Measurements from ENCODE around the gene SGSM2.

The SGSM2 gene

DNA sequence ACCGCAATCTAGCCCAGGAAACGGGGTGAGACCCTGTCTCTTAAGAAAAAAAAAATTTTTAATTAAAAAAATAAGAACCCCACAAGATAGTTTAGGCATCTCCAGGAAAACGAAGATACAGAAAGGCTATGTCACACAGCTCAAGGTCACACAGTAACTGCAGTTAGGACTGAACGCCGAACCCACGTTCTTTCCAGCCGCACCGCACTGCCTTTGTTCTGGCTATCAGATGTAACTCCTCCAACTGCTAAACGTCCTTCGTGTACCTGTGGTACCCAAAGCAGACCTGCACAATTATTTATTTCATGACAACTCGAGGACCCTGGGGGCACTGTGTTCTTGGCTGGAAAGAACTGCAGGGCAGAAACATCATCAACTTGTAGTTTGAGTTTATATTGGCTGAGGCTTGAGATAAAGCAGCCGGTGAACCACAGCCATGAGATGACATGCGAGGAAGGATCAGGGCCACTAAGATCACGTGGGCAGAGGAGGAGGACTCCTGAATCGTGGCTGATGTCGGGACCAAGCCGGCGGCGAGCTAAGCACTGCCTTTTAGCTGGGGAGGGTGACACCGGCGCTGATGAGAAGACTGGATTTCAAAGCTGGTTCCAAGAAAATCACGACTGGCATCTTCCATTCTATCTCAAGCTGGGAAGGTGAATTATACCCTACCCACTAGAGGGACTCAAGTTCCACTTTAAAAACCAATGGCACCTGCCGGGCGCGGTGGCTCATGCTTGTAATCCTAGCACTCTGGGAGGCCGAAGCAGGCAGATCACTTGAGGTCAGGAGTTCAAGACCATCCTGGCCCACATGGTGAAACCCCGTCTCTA, 84.2 kb downstream of the SGSM2 start:
- no peak for DNase-seq (ENCODE audit: low read depth)

DNA sequence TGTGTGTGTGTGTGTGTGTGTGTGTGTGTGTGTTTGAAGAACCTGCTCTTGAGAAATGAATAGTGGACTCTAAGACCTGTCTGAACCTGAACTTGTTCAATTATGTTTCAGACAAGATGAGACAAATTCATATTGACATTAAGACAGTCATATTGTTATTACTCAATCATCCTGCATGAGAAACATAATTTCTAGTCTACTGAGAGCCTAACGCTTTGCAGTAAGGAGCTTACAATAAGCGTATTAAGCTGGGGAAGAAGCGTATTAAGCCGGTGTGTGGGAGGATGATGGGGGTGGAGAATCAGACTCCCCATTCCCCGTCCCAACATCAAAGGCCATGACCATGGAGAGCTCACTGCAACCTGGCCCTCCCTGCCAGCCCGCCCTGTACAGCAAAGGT, 86.0 kb downstream of the SGSM2 start:
- no peak for DNase-seq (ENCODE audit: low read depth)

DNA sequence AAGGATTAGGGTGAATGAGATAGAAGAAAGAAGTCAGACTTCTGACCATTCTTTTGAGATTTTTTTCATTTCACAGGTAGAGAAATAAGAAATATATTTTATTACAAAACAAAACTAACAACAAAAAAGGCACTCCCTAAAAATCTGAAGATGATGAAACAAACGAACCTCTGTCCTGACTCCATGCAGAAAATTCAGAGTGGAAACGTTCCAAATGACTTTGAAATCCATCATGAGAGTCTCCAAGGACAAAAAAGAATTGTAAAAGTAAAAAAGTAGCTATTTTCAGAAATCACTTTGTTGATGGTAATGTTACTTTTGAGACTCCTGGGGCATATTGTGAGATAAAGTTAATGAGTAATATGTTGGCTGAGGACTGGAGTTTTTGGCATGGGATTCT, 89.9 kb downstream of the SGSM2 start:
- no peak for DNase-seq (ENCODE audit: low read depth)

DNA sequence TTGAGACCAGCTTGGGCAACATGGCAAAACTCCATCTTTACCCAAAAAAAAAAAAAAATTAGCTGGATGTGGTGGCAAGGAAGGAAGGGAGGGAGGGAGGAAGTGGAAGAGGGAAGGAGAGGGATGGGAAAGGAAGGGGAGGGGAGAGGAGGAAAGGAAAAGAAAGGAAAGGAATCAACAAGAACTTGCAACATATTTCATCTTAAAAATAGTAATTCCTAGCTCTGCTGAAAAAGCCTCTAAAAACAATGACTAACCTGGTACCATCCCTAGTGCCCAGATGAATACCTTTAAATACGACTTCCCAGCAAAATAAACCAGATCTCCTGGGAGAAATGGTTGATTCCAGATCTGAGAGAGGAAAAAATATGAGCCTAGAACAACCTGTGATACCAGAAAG, 90.6 kb downstream of the SGSM2 start:
- DNase-seq (ENCODE audit: low read depth): no peak

Measured in activated T-helper 9 cell treated with anti-CD3 and anti-CD28 coated beads, Interleukin-2, amount 50 U/mL, for 16 hours (primary cell).